H4 (cell line): ENCODE measurements around the gene DUSP28. TPM values are rescaled to one million over a fixed set of nuclear protein-coding genes. Genes with fewer than 3 reads are reported as not detected.

ENCODE experiments used
- DNase-seq: peaks from one replicate; pipeline ENCODE4 v3.0.0-alpha.2; 2015; ENCODE audit warnings: low spot score
- total RNA-seq: library from RNA; depleted of rRNA; stranded (reverse); fragments of >200 nt; shearing (Covaris generic); gene quantifications from 2 replicates; pipeline ENCODE4 v1.2.3, GENCODE V29; 2014

DUSP28 gene
- total RNA-seq, 1 experiment from 2014 or later = 2.2 TPM

DNA sequence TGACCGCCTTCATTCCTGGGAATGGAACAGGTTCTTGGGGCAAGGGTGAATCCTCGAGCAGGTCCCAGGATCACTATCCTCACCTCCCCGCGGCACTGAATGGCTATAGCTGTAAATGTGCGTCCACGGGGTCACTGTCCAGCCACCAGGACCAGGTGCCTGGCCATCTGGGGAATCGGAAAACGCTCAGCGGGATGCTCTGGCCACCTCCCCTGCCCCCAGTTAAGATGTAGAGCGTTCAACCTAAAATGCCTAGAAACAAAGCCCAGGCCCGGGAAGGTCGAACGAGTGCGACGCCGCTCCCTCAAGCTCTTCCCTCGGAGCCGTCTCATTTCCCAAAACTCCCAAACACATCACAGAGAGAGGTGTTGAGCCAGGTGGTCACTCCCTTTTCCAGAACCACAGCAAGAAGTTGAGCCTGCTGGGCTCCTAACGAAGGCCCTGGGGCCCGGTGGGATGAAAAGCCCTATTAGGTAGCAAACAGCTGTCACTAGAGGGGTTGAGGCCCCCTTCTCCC, 25.6 kb downstream of the DUSP28 start:
- DNase-seq = no peak

- DNase-seq = peak; percentile 91
Observed at GRCh38 chr2:240586198-240586918, 26.2 kb downstream of the DUSP28 start, which contains the start of gene CAPN10. Gene CAPN10 (plus strand): TSS chr2:240586734. CDS start chr2:240586912, 178 bp downstream.

- no peak for DNase-seq
Observed at GRCh38 chr2:240586919-240587800, 27.0 kb downstream of the DUSP28 start.

GRCh38 chr2:240588006-240588655, 28.0 kb downstream of the DUSP28 start:
- DNase-seq = no peak

DNA sequence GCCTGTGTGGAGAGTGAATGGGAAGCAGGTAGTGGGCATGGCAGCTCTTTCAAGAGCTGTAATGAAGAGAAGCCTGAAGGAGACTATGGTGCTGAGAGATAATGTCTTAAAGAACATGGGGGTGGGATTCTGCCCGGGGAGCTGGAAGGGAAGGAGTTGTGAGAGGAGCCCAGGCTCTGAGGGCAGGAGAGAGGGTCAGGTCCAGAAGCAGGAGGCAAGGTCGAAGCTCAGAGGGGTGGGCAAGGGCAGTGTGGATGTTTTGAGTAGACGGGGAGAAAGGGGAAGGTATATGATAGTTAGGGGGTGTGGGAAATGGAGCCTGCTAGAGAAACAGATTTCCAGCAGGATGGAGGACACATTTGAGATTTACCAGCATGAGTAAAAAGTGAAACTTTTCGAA, 28.5 kb downstream of the DUSP28 start:
- no peak for DNase-seq

DNA sequence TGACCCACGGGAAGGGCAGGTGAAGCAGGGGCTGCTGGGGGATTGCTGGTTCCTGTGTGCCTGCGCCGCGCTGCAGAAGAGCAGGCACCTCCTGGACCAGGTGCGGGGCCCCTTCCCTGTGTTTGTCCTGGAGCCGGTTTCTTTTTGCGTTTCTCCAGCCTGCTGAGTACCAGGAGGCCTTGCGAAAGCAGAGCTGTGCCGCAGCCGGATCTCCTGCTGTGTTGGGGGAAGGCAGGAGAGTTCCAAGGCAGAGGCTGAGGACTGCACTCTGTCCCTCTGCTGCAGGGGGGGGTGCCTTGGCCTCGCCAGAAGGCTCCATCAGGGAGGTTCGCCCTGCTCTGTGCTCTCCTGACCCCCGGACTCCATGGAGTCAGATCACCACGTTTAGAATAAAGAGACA, 29.2 kb downstream of the DUSP28 start:
- no peak for DNase-seq

- no peak for DNase-seq
Observed at GRCh38 chr2:240589850-240590525, 29.8 kb downstream of the DUSP28 start.

DNA sequence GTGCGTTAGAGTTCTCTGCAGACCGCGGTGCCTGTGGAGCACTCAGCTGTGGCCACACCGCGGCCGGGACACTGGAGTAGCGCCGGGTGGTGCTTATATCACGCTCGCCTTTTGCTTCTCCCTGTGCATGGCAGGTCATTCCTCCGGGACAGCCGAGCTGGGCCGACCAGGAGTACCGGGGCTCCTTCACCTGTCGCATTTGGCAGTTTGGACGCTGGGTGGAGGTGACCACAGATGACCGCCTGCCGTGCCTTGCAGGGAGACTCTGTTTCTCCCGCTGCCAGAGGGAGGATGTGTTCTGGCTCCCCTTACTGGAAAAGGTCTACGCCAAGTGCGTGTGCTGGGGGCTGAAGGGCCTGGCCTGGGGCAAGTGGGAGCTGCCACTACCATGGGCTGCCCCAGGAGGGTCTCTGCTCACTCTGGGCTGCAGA, 30.5 kb downstream of the DUSP28 start:
- DNase-seq = no peak

GRCh38 chr2:240591226-240591625, 31.1 kb downstream of the DUSP28 start:
- DNase-seq = no peak

GRCh38 chr2:240591784-240592183, 31.6 kb downstream of the DUSP28 start:
- no peak for DNase-seq

GRCh38 chr2:240593026-240593702, 33.0 kb downstream of the DUSP28 start:
- no peak for DNase-seq

GRCh38 chr2:240593703-240594451, 33.7 kb downstream of the DUSP28 start:
- no peak for DNase-seq

DNA sequence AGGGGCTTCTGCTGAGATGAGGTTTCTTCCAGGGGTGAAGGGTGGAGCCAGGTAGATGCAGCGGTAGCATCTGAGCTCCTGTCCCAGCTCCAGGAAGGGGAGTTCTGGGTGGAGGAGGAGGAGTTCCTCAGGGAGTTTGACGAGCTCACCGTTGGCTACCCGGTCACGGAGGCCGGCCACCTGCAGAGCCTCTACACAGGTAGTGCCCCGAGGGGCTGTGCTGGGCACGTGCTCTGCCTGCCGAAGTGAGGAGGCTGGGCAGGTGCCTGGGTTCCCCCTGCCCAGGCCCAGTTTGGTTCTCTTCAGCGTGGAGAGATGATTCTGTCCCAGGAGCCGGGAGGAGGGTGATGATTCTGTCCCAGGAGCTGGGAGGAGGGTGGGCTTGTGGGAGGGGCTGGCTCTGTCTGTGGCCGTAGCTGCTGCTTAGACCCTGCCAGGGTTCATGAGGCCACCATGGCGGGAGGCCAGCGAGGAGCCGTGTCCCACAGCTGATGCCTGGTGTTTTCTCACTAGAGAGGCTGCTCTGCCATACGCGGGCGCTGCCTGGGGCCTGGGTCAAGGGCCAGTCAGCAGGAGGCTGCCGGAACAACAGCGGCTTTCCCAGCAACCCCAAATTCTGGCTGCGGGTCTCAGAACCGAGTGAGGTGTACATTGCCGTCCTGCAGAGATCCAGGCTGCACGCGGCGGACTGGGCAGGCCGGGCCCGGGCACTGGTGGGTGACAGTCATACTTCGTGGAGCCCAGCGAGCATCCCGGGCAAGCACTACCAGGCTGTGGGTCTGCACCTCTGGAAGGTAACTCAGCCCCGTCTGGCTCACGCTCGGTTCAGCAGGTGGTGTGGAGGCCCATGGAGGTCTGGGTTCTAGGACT, 34.6 kb downstream of the DUSP28 start:
- no peak for DNase-seq

DNA sequence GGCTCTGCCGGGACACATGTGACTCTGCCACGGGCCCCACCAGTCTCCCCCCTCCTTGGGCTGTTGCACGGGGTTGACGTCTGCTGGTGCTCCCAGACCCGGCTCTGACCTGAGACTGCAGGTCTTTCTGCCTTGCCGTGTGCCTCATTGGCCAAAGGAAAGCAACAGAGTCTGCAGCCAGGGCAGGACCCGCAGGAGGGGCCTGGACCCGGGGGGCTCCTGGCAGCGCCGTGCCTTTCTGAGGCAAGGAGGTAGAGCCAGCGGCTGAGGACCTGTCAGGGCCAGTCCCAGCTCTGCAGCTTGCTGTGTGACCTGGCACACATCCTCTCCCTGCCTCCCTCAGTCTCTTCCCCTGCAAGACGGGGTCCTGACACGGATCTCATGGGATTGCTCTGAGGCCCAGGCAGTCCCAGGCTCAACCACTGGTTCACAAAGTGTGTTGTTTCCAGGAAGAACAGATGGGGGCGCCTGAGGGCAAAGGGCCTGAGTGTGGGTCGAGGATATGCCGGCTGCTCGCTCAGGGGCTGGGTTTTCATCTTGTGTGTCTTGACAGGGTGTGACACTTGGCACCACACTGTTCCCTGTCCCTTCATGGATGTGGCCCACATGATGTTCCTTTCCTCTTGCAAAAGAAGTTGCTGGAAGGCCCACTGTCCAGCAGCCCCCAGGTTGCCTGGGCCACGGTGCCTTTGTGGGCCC, 35.4 kb downstream of the DUSP28 start:
- no peak for DNase-seq

GRCh38 chr2:240596080-240596460, 35.9 kb downstream of the DUSP28 start:
- no peak for DNase-seq

- no peak for DNase-seq
Observed at GRCh38 chr2:240596491-240596931, 36.4 kb downstream of the DUSP28 start.

- no peak for DNase-seq
Observed at GRCh38 chr2:240597054-240597418, 36.9 kb downstream of the DUSP28 start.

DNA sequence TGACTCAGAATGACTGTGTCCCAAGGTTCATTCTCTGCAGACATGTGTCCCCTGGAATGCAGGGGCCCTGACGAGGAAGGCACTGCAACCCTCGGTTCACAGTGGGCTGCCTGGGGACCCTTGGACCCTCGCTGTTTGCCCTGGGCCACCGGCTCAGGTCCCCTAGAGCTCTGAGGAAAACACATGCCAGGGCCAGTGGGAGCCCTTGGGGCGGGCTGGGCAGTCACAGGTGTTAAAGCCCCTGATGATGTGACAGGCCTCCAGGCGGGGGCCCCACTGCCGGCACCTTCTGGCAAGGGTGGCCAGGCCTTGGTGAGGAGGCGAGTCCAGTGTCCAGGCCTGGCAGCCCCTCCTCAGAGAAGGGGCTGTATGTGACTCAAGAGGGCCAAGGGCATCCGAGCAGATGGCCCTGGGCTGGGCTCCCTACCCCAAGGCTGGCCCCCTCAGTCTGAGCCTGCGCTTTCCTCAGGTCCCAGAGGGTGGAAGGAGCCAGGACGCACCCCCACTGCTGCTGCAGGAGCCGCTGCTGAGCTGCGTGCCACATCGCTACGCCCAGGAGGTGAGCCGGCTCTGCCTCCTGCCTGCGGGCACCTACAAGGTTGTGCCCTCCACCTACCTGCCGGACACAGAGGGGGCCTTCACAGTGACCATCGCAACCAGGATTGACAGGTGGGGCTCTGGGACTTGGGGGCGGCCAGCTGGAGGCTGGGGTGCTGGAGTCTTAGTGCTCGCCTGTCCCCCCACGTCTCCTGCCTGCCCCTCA, 37.4 kb downstream of the DUSP28 start:
- no peak for DNase-seq
